Fibroblast of lung (primary cell): ENCODE data around the gene JUND.

ENCODE experiments used
- EZH2 ChIP-seq: IDR thresholded peaks from 2 replicates; pipeline ENCODE4 v1.5.1; 2012; ENCODE audit warnings: low read length, control low read depth, mild to moderate bottlenecking; ENCODE audit errors: missing control alignments
- TF ChIP-seq, protein P1 (sequence below), 2 donors: IDR thresholded peaks in 1 of 2; conservative IDR thresholded peaks in 1 of 2; 1 replicate in 1 of 2; 2 replicates in 1 of 2; pipeline ENCODE4 v1.5.1; 2011 to 2012; ENCODE audit warnings: low read length in 2 of 2, control low read depth in 1 of 2, inconsistent platforms in 1 of 2, low read depth in 1 of 2, mild to moderate bottlenecking in 1 of 2

DNA sequence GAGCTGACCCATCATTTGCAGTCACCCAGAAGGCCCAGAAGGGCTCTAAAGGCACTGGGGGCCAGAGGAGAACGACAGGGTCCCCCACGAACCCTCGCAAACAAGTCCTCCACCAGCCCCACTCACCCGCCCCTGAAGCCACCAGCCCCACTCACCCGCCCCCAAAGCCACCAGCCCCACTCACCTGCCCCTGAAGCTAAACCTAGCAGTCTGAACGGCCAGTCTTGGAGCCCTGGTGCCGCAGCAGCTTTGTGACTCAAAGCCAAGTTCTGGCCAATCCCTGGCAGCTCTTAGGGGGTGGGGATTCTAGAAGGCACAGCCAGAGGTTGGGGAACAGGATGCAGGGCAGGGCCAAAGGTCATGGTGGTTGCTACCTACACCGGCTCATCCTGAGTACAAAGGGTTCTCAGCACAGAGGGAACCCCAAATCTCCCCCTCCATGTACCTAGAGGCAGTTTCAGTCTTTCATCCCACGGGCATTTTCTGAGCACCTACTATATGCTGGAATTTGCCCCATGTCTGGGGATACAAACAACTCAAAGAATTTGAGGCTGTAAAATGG is 7.1 kb downstream of the JUND start, which contains the start of gene IQCN:
- TF ChIP-seq, protein P1, sequence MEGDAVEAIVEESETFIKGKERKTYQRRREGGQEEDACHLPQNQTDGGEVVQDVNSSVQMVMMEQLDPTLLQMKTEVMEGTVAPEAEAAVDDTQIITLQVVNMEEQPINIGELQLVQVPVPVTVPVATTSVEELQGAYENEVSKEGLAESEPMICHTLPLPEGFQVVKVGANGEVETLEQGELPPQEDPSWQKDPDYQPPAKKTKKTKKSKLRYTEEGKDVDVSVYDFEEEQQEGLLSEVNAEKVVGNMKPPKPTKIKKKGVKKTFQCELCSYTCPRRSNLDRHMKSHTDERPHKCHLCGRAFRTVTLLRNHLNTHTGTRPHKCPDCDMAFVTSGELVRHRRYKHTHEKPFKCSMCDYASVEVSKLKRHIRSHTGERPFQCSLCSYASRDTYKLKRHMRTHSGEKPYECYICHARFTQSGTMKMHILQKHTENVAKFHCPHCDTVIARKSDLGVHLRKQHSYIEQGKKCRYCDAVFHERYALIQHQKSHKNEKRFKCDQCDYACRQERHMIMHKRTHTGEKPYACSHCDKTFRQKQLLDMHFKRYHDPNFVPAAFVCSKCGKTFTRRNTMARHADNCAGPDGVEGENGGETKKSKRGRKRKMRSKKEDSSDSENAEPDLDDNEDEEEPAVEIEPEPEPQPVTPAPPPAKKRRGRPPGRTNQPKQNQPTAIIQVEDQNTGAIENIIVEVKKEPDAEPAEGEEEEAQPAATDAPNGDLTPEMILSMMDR (conservative IDR thresholded peaks at IDR 0.05 in 1 of 2, IDR thresholded peaks at IDR 0.05 in 1 of 2; ENCODE audit: low read depth in 1 of 2, low read length in 2 of 2) = no peak
- no peak for TF ChIP-seq EZH2
